Naive thymus-derived CD4-positive, alpha-beta T cell (primary cell): ENCODE data around the gene ZNF385B. TPM values are rescaled to one million over a fixed set of nuclear protein-coding genes. Genes with fewer than 3 reads are reported as not detected.

Source experiments
- ATAC-seq: fragments of 150-1000 bp; cut with Tn5 transposase; 2 replicates; pipeline ENCODE4 v1.10.0; 2021; ENCODE audit warnings: mild to moderate bottlenecking, moderate library complexity
- CTCF ChIA-PET: fragments of 350-600 bp; sonication (Branson Sonifier 250); formaldehyde crosslinking; loops from one replicate; lab custom pipeline; 2021; ENCODE audit warnings: antibody characterized with exemption; lab: Charles Lee
- POLR2A ChIA-PET: fragments of 350-600 bp; sonication (Branson Sonifier 250); formaldehyde crosslinking; loops from one replicate; lab custom pipeline; 2021; ENCODE audit warnings: antibody characterized with exemption, inconsistent platforms; lab: Charles Lee
- DNase-seq, 9 donors: peaks; one replicate each; pipeline versions ENCODE4 v3.0.0 to v3.0.0-alpha.2; 2020 to 2022; ENCODE audit warnings: mixed read lengths in 1 of 9
- H3K27ac ChIP-seq: one replicate; pipeline ENCODE4 v1.7.0; 2013; ENCODE audit warnings: mild to moderate bottlenecking, low read depth, low read length, moderate library complexity
- H3K27me3 ChIP-seq, 2 donors: one replicate each; pipeline ENCODE4 v1.7.0; 2013; ENCODE audit warnings: low read length in 2 of 2, mild to moderate bottlenecking in 2 of 2, moderate library complexity in 2 of 2; ENCODE audit not compliant: control insufficient read depth in 2 of 2, insufficient read depth in 2 of 2
- H3K36me3 ChIP-seq, 3 experiments: 1 replicate in 2 of 3; 2 replicates in 1 of 3; pipeline ENCODE4 v1.7.0; 2013; ENCODE audit warnings: low read length in 3 of 3, mild to moderate bottlenecking in 3 of 3, moderate library complexity in 1 of 3; ENCODE audit not compliant: insufficient read depth in 3 of 3, control insufficient read depth in 2 of 3
- H3K4me1 ChIP-seq, 2 donors: one replicate each; pipeline ENCODE4 v1.7.0; 2013; ENCODE audit warnings: low read length in 2 of 2, mild to moderate bottlenecking in 2 of 2, moderate library complexity in 1 of 2; ENCODE audit not compliant: control insufficient read depth in 2 of 2, insufficient read depth in 2 of 2
- H3K4me3 ChIP-seq: 2 replicates; pipeline ENCODE4 v1.7.0; 2013; ENCODE audit warnings: mild to moderate bottlenecking, low read length
- H3K9me3 ChIP-seq, 3 experiments: 1 replicate in 2 of 3; 2 replicates in 1 of 3; pipeline ENCODE4 v1.7.0; 2013; ENCODE audit warnings: low read length in 3 of 3; ENCODE audit not compliant: control insufficient read depth in 2 of 3
- H3K27ac Mint-ChIP-seq, 9 donors: one replicate each; pipeline ENCODE4 v1.8.0; 2020 to 2022; ENCODE audit warnings: mixed read lengths in 9 of 9, mild to moderate bottlenecking in 8 of 9, moderate library complexity in 5 of 9, inconsistent platforms in 2 of 9
- H3K27me3 Mint-ChIP-seq, 5 donors: one replicate each; pipeline ENCODE4 v1.8.0; 2021 to 2022; ENCODE audit warnings: mixed read lengths in 5 of 5, mild to moderate bottlenecking in 1 of 5
- H3K36me3 Mint-ChIP-seq, 5 donors: one replicate each; pipeline ENCODE4 v1.8.0; 2020 to 2022; ENCODE audit warnings: mixed read lengths in 5 of 5, mild to moderate bottlenecking in 3 of 5, inconsistent platforms in 1 of 5
- H3K4me1 Mint-ChIP-seq, 7 donors: one replicate each; pipeline ENCODE4 v1.8.0; 2020 to 2022; ENCODE audit warnings: mixed read lengths in 7 of 7, mild to moderate bottlenecking in 3 of 7, inconsistent platforms in 1 of 7
- H3K4me3 Mint-ChIP-seq, 10 donors: one replicate each; pipeline ENCODE4 v1.8.0; 2020 to 2022; ENCODE audit warnings: mild to moderate bottlenecking in 10 of 10, mixed read lengths in 10 of 10, moderate library complexity in 6 of 10, inconsistent platforms in 2 of 10
- H3K9me3 Mint-ChIP-seq, 11 donors: one replicate each; pipeline ENCODE4 v1.8.0; 2020 to 2022; ENCODE audit warnings: mixed read lengths in 11 of 11, mild to moderate bottlenecking in 4 of 11, inconsistent platforms in 1 of 11, moderate library complexity in 1 of 11
- intact Hi-C, 2 donors: fragments of 100-400 bp; cut with micrococcal nuclease; formaldehyde crosslinking; loops; one replicate each; pipeline ENCODE4 v1.15.1; 2023
- polyA plus RNA-seq, 2 donors: library from polyadenylated mRNA; unstranded; fragments of 300-500 nt; fragmentation: Illumina TruSeq; gene quantifications; one replicate each; pipeline ENCODE4 v1.2.3, GENCODE V29; 2021
- total RNA-seq, 6 experiments: library from RNA in 5 of 6; stranded (reverse) in 5 of 6; gene quantifications; 1 replicate in 5 of 6; 2 replicates in 1 of 6; pipeline ENCODE4 v1.2.3 and lab custom pipeline; 2021 to 2026

ZNF385B gene
- total and polyA plus RNA-seq, 7 experiments from 2014 or later: not detected

- Histone ChIP-seq H3K4me3 (no peak overlapping the region), H3K27ac (no peak overlapping the region), H3K27me3 (no peaks in the 10 kb centered on the region), H3K9me3 (no peaks in the 10 kb centered on the region), H3K36me3 (no peaks in the 10 kb centered on the region), H3K4me1 (no peaks in the 10 kb centered on the region)
- no peaks in the 10 kb centered on the region for H3K27me3 Mint-ChIP-seq
- intact Hi-C loops: no loop called here
- peaks cover 0 to 6% (median 3%) of the 10 kb centered on the region in 11 donors for H3K9me3 Mint-ChIP-seq
- peaks cover 0 to 2% (median 0%) of the 10 kb centered on the region in 7 donors for H3K4me1 Mint-ChIP-seq
- no peaks in the 10 kb centered on the region for H3K36me3 Mint-ChIP-seq
- DNase-seq: no peak
- CTCF ChIA-PET: no interaction called here
- POLR2A ChIA-PET: no interaction called here
- no peak overlapping the region for H3K4me3 Mint-ChIP-seq
- ATAC-seq: no peak
- no peak overlapping the region for H3K27ac Mint-ChIP-seq
Measured at GRCh38 chr2:179812501-179812900, 48.9 kb downstream of the ZNF385B start.

GRCh38 chr2:179811042-179811441 is 50.4 kb downstream of the ZNF385B start:
- POLR2A ChIA-PET: no interaction called here
- no peak for DNase-seq

GRCh38 chr2:179809606-179810005 is 51.8 kb downstream of the ZNF385B start:
- Histone ChIP-seq H3K27ac (no peak overlapping the region), H3K27me3 (no peaks in the 10 kb centered on the region), H3K4me3 (no peak overlapping the region), H3K4me1 (no peaks in the 10 kb centered on the region), H3K36me3 (no peaks in the 10 kb centered on the region), H3K9me3 (no peaks in the 10 kb centered on the region)
- intact Hi-C loops: no loop called here
- ATAC-seq (no peak), DNase-seq (no peak)
- no peaks in the 10 kb centered on the region for H3K4me1 Mint-ChIP-seq
- H3K27me3 Mint-ChIP-seq: peaks cover 0 to 4% (median 3%) of the 10 kb centered on the region in 5 donors
- H3K4me3 Mint-ChIP-seq: no peak overlapping the region
- POLR2A ChIA-PET: no interaction called here
- no peak overlapping the region for H3K27ac Mint-ChIP-seq
- peaks cover 0 to 6% (median 3%) of the 10 kb centered on the region in 11 donors for H3K9me3 Mint-ChIP-seq
- no peaks in the 10 kb centered on the region for H3K36me3 Mint-ChIP-seq
- CTCF ChIA-PET: no interaction called here

More at GRCh38 chr2:179811042-179811441, 50.4 kb downstream of the ZNF385B start:
- Histone ChIP-seq H3K36me3 (no peaks in the 10 kb centered on the region), H3K4me3 (no peak overlapping the region), H3K27ac (no peak overlapping the region), H3K9me3 (no peaks in the 10 kb centered on the region), H3K4me1 (no peaks in the 10 kb centered on the region), H3K27me3 (no peaks in the 10 kb centered on the region)
- H3K27ac Mint-ChIP-seq: no peak overlapping the region
- no peak for ATAC-seq
- no peak overlapping the region for H3K4me3 Mint-ChIP-seq
- H3K9me3 Mint-ChIP-seq: peaks cover 0 to 6% (median 3%) of the 10 kb centered on the region in 11 donors
- H3K27me3 Mint-ChIP-seq: no peaks in the 10 kb centered on the region
- CTCF ChIA-PET: no interaction called here
- no peaks in the 10 kb centered on the region for H3K36me3 Mint-ChIP-seq
- no peaks in the 10 kb centered on the region for H3K4me1 Mint-ChIP-seq
- intact Hi-C loops: no loop called here

- H3K27me3 ChIP-seq: no peaks in the 10 kb centered on the region
- no peak overlapping the region for H3K27ac Mint-ChIP-seq
- H3K36me3 Mint-ChIP-seq: no peaks in the 10 kb centered on the region
- H3K36me3 ChIP-seq: no peaks in the 10 kb centered on the region
- ATAC-seq: no peak
- no peak overlapping the region for H3K27ac ChIP-seq
- ChIA-PET CTCF (no interaction called here), POLR2A (no interaction called here)
- intact Hi-C loops: no loop called here
- no peak overlapping the region for H3K4me3 ChIP-seq
- H3K4me1 Mint-ChIP-seq: no peaks in the 10 kb centered on the region
- peaks cover 0 to 2% (median 0%) of the 10 kb centered on the region in 11 donors for H3K9me3 Mint-ChIP-seq
- no peak for DNase-seq
- H3K9me3 ChIP-seq: no peaks in the 10 kb centered on the region
- no peaks in the 10 kb centered on the region for H3K4me1 ChIP-seq
- H3K27me3 Mint-ChIP-seq: peaks cover 3 to 12% (median 6%) of the 10 kb centered on the region in 5 donors
- H3K4me3 Mint-ChIP-seq: no peak overlapping the region
Measured at GRCh38 chr2:179805001-179805400, 56.4 kb downstream of the ZNF385B start.

GRCh38 chr2:179804206-179804605 is 57.2 kb downstream of the ZNF385B start:
- ATAC-seq (no peak), DNase-seq (no peak)
- no peaks in the 10 kb centered on the region for H3K9me3 ChIP-seq
- Mint-ChIP-seq H3K36me3 (no peaks in the 10 kb centered on the region), H3K4me3 (no peak overlapping the region), H3K27me3 (peaks cover 3 to 12% (median 6%) of the 10 kb centered on the region in 5 donors), H3K27ac (no peak overlapping the region), H3K9me3 (peaks cover 0 to 2% (median 0%) of the 10 kb centered on the region in 11 donors), H3K4me1 (no peaks in the 10 kb centered on the region)
- no peaks in the 10 kb centered on the region for H3K27me3 ChIP-seq
- H3K27ac ChIP-seq: no peak overlapping the region
- no peaks in the 10 kb centered on the region for H3K36me3 ChIP-seq
- no peaks in the 10 kb centered on the region for H3K4me1 ChIP-seq
- H3K4me3 ChIP-seq: no peak overlapping the region
- POLR2A ChIA-PET: no interaction called here
- intact Hi-C loops: no loop called here
- CTCF ChIA-PET: no interaction called here

- Histone ChIP-seq H3K4me1 (no peaks in the 10 kb centered on the region), H3K36me3 (no peaks in the 10 kb centered on the region), H3K27ac (no peak overlapping the region), H3K9me3 (no peaks in the 10 kb centered on the region), H3K4me3 (no peak overlapping the region), H3K27me3 (no peaks in the 10 kb centered on the region)
- H3K4me3 Mint-ChIP-seq: no peak overlapping the region
- ChIA-PET POLR2A (no interaction called here), CTCF (no interaction called here)
- H3K27ac Mint-ChIP-seq: no peak overlapping the region
- no peak for ATAC-seq
- H3K4me1 Mint-ChIP-seq: no peaks in the 10 kb centered on the region
- peaks cover 3 to 17% (median 6%) of the 10 kb centered on the region in 5 donors for H3K27me3 Mint-ChIP-seq
- peaks cover 0 to 2% (median 0%) of the 10 kb centered on the region in 11 donors for H3K9me3 Mint-ChIP-seq
- H3K36me3 Mint-ChIP-seq: no peaks in the 10 kb centered on the region
- no peak for DNase-seq
- intact Hi-C loops: no loop called here
Measured at GRCh38 chr2:179802051-179802882, 59.1 kb downstream of the ZNF385B start.

GRCh38 chr2:179800776-179801175 is 60.6 kb downstream of the ZNF385B start:
- H3K27ac ChIP-seq: no peak overlapping the region
- H3K36me3 ChIP-seq: no peaks in the 10 kb centered on the region
- no peaks in the 10 kb centered on the region for H3K9me3 ChIP-seq
- Mint-ChIP-seq H3K27ac (no peak overlapping the region), H3K4me1 (no peaks in the 10 kb centered on the region), H3K27me3 (peaks cover 3 to 20% (median 6%) of the 10 kb centered on the region in 5 donors), H3K36me3 (no peaks in the 10 kb centered on the region), H3K4me3 (no peak overlapping the region), H3K9me3 (peaks cover 0 to 2% (median 0%) of the 10 kb centered on the region in 11 donors)
- intact Hi-C loops: no loop called here
- ChIA-PET CTCF (no interaction called here), POLR2A (no interaction called here)
- no peaks in the 10 kb centered on the region for H3K27me3 ChIP-seq
- no peak for ATAC-seq
- no peak overlapping the region for H3K4me3 ChIP-seq
- no peaks in the 10 kb centered on the region for H3K4me1 ChIP-seq
- no peak for DNase-seq
